HG02973 (cell line): Measurements from ENCODE around the gene OPN4.

Experiments
- ATAC-seq: cut with Tn5 transposase; IDR thresholded peaks from one replicate; pipeline ENCODE4 v1.9.1; 2021; ENCODE audit warnings: moderate library complexity; ENCODE audit not compliant: unreplicated experiment

Gene OPN4

GRCh38 chr10:86677374-86677773, 23.0 kb downstream of the OPN4 start:
- ATAC-seq = no peak

- ATAC-seq = peak; percentile 64
Measured at GRCh38 chr10:86678999-86679792, 24.8 kb downstream of the OPN4 start.

- no peak for ATAC-seq
Measured at GRCh38 chr10:86681047-86681446, 26.7 kb downstream of the OPN4 start.

GRCh38 chr10:86681722-86682386, 27.5 kb downstream of the OPN4 start:
- no peak for ATAC-seq

- ATAC-seq = no peak
Measured at GRCh38 chr10:86682675-86683074, 28.3 kb downstream of the OPN4 start.

GRCh38 chr10:86684331-86685097, 30.2 kb downstream of the OPN4 start:
- no peak for ATAC-seq

- ATAC-seq = no peak
Measured at GRCh38 chr10:86685416-86685815, 31.1 kb downstream of the OPN4 start.

- no peak for ATAC-seq
Measured at GRCh38 chr10:86685893-86686632, 31.7 kb downstream of the OPN4 start.

GRCh38 chr10:86686972-86687371, 32.6 kb downstream of the OPN4 start:
- ATAC-seq = no peak

GRCh38 chr10:86687750-86688149, 33.4 kb downstream of the OPN4 start:
- no peak for ATAC-seq

GRCh38 chr10:86688398-86688921, 34.1 kb downstream of the OPN4 start:
- ATAC-seq = peak; percentile 81

- ATAC-seq = no peak
Measured at GRCh38 chr10:86689146-86689545, 34.8 kb downstream of the OPN4 start.

GRCh38 chr10:86690231-86690630, 35.9 kb downstream of the OPN4 start:
- ATAC-seq = no peak

GRCh38 chr10:86690657-86691084, 36.3 kb downstream of the OPN4 start:
- no peak for ATAC-seq

- ATAC-seq = no peak
Measured at GRCh38 chr10:86691333-86692022, 37.1 kb downstream of the OPN4 start.

- ATAC-seq = no peak
Measured at GRCh38 chr10:86692023-86692514, 37.7 kb downstream of the OPN4 start.

- no peak for ATAC-seq
Measured at GRCh38 chr10:86692664-86693063, 38.3 kb downstream of the OPN4 start.

- no peak for ATAC-seq
Measured at GRCh38 chr10:86693275-86693674, 38.9 kb downstream of the OPN4 start.

- ATAC-seq = no peak
Measured at GRCh38 chr10:86693721-86694369, 39.5 kb downstream of the OPN4 start.
